Posterior cingulate gyrus (tissue), 11 donors: ENCODE data around the gene SWI5.

ENCODE experiments used
- DNase-seq, 10 donors: peaks; one replicate each; pipeline versions ENCODE4 v3.0.0 to v3.0.0-alpha.2; 2020 to 2021; ENCODE audit warnings: mixed read lengths in 3 of 10
- intact Hi-C: fragments of 100-400 bp; cut with DNase I; formaldehyde crosslinking; loops from one replicate; pipeline ENCODE4 v1.15.1; 2023

SWI5 gene

DNA sequence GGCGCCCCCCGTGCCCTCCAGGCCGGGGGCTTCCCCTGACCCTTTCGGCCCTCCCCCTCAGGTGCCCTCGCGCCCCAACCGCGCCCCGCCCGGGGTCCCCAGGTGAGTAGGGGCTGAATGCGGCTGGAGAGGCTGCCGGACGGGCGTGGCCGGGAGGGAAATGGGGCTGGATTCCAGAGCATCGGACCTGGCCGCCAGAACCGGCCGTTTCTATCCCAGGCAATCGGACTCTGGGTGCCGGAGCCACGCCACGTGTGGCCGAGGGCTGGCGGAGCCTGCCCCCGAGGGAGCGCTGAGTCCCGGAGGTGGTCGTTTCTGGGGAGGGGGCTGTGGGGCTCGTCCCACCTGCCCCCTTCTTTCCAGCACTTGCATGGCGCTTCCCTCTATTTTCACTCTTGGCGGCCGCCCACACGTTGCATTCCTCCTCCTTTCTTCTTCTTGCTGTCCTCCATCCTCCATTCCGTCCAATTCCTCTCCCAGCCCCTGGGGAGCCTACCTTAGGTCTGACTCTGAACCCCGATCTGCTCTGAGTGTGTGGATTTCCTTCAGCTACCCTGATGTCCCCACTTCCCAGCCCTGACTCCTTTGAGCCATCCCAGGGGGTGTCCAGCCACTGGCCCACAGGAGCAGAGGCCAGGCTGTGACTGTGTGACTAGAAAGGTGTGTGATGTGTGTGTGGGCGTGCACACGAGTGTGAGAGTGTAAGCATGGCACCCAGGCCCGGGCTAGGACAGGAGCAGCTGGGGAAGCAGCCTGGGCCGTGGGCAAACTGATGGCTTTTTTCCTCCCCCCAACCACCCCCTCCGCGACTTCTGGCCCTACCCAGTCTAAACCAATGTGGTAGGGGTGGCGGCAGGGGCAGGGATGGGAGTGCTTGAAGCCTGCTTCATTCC, 25.0 kb upstream of the SWI5 start:
- intact Hi-C loops, result no loop called here
- DNase-seq, result no peak

DNA sequence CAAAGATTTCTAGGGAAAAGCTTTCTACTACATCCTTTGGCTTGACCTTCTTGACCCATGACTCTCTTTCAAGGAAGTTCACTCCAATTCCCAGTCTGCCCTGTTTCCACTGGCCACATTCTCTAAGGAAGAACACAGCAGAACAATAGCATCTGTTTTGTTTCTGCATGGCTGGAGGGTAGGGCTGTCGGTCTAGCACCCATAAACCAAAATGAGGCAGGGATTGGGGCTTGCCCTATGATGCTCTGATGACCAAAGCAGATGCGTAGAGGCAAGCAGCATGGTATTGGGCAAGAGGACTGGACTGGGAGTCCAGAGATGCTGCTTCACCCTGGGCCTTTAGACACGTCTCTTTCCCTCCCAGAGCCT, 24.4 kb upstream of the SWI5 start:
- intact Hi-C loops, result no loop called here
- DNase-seq, result no peak

DNA sequence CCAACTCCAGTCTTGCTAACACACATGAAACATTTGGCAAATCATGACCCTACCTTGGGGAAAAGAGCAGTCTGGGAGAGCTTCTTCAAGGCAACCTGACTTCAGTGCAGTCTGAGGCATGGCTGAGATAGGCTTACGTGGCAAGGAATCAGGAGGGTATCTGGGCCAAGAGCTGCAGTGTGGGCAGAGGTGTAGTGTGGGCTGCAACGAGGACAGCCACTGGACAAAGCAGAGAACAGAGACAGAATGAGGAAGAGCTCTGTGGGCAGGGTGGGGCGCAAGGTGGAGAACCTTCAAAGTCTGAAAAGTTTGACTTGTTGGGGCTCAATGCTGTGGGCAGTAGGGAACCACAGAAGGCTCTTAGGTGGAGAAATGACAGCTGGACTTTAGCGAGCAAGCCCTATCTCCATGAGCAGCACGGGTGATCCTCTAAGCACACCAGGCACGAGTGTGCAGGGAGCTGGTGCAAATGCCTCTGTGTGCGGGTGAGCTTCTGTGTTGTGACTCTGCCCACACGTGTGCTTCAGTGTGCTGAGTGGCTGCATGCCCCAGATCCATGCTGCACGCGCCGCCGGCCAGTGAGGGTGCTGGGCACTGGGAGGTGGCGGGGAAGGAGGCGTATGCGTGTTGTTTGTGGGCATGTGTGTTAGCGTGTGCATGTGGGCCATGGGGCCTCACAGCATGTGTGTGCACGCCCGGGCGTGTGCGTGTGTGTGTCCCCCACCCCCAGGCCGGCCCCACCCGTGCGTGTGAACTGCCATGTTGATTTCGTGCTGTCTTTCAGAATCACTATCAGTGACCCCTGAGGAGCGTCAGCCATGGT, 23.5 kb upstream of the SWI5 start:
- intact Hi-C loops, result no loop called here
- peak in 2 of 10 donors; percentile 87 to 89 for DNase-seq

DNA sequence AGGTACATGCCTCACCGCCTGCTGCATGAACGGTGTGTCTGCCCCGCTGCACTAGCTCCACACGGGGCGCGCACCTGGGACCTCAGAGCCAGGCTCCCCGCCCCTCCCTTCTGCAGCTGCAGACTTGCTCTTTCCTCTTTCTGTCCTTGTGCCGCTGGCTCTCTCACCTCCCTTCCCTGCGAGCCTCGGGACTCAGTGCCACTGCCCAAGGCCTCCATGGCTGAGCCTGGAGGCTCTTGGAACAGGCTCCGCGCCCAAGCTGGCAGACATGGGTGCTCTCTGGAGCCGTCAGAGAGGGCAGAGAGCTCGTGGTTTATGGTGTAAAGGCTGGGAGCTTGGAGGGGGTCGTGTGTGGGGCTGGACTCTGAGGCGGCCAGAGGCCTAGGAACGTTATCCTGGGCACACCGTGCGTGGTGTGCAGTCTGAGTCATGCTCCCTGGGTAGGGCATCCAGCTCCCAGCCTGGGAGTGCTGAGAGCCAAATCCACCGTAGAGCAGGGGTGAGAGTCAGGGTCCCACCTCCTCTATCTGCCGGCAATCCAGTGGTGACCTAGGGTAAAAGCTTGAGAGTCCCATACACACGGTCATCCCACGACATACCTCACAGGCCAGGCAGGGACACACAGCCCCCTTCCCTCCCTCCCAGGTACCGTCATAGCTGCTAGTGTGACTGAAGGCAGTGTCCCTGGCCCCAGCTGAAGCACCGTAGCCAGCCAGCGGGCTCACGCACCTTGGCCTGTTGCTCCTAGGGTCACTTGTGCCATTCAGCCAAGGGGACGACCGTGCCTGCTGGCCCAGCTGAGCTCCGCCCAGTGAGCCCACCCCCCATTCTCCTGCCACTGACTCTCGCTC, 22.7 kb upstream of the SWI5 start:
- peak in 2 of 10 donors; percentile 80 to 85 for DNase-seq
- intact Hi-C loops, result no loop called here

DNA sequence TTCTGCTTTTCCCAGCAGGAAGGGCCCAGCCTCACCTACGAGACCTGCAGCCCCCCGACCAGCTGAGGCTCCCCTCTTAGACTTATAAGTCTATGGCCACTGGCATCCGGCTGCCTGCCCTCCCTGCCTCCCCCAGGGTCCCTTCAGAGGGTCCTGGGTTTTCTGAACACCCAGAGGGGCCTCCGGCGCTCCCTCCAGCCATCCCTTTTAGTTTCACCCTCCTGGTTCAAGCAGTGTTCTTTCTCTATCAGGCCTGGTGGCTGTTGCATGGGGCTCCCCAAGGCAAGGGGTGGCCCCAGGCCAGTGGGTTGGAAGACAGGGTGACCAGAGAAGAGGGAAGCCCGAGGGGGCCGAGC, 22.1 kb upstream of the SWI5 start:
- intact Hi-C loops, result no loop called here
- no peak for DNase-seq

DNA sequence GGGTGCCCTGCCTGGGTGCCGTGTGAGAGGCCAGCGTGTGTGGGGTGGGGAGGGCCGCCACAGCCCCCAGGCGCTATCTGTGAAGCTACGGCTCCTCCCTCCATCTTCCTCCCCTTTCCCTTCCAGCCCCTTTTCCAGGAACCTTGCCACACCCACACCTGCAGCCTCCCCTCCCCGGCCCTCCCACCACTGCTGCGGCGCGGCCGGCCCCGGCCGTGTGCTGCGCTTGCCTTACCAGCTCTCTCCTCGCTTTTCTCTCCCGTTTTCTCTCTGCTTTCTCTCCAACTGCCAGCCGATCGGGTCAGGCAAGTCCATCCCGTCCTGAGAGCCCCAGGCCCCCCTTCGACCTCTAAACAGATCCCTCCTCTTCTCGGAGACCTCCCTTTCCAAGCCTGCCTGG, 21.7 kb upstream of the SWI5 start:
- intact Hi-C loops, result no loop called here
- peak in 1 of 10 donors; percentile 37 for DNase-seq

DNA sequence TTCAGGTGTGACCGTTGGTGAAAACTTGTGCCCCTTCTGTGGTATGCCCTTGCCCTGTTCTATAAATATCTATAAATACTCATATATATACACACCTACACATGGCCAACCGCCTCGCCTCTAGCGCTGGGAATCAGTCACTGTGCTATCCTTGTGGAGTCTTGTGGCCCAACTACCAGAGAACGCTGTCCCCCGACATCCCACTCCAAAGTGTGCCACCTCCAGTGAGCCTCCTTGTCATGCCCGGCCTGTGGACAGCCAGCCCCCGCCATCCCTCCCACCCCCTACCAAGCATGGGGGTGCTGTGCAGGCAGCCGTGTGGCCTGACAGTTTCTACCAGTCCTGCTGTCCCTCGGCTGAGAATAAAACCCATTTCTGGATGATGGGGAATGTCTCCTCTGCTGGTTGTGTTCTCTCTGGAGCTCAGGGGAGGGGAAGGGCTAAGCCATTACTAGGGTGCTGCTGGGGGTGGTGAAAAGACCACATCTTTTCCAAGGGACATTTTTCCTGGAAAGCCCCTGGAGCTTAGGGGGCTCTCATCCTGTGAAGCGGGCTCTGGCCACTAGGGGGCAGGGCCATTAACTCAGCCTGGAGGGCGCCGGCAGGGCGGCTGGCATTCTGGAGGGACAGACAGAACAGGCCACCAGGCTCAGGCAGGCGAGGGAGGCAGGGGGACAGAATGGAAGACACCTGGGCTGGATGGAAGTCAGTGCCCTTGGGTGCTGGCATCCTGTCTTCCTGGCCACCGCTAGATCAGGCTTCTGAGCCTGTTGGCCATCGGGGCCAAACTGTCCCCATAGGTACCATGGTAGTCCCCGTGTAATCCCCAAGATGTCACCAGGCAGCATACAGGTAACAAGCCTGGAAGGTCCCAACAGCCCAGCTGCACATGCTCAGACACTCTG, 21.0 kb upstream of the SWI5 start:
- peak in 8 of 10 donors; percentile 58 to 95 (median 70) for DNase-seq
- intact Hi-C loops, result no loop called here

DNA sequence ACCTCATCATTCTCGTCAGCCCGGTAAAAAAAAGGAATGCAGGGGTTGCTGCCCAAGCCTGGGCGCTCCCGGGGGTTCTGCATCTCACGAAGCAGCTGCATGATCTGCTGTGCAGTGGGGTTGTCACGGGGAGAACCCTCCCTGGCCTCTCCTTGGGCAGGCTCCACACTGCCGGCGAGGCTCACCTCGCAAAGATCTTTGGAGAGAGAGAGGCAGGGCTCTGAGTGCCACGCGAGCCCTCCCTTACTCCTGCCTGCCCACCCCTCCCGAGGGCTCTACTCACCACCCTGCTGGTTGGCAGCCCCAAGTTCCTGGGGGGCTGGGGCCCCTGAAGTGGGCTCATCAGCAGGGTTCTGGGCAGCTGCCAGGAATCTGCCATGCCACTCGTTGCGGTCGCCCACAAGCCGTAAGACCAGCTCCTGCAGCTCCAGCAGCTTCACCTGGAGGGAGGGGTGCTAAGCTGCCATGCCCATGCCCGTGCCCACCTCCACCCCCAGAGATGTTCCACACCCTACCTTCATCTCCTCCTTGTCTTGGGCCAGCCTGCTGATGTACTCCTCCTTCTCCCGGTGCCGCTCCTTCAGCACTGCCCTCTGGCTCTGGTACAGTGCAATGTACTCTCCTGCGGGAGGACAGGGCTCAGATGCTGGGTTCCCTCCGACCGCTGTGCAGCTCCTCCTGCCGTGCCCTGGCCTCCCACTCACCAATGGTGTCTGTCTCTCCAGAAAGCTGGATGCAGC, 18.8 kb upstream of the SWI5 start:
- intact Hi-C loops, result no loop called here
- DNase-seq, result peak in 1 of 10 donors; percentile 80

DNA sequence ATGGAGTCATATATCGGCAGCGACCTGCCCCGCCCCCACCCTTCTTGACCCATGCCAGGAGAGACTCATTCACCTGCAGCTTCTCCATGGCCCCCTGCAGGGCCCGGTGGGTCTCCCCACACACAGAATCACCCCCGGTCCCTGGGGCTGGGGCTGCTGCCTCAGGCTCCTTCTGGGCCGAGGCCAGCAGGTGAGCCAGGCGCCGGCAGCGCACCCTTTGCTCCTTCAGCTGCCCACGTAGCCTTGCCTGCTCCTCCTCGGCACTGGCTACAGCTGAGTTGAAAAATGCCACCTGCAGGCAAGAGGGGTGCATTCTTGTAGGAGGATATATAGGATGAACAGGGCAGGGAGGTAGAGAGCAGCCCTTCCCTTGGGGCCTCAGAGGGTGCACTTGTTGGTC, 18.2 kb upstream of the SWI5 start:
- intact Hi-C loops, result no loop called here
- DNase-seq, result peak in 1 of 10 donors; percentile 72

DNA sequence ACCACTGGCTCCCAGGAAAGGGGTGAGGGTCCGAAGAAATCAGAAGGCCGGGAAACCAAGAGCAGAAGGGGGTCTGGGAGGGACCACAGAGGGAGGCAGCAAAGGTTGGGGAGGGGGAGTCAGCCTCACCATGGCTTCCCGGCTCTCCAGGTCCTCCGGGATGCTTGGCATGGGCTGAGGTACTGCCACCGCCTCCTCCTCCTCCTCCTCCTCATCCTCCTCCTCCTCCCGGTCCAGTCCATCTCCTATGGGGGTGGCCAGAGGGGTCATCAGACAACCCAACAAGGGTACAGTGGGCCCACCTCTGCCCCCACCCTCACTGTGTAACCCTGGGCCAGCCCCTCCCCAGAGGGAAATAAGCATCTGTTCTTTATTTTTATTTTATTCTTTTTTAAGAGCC, 17.8 kb upstream of the SWI5 start:
- intact Hi-C loops, result no loop called here
- DNase-seq, result no peak

DNA sequence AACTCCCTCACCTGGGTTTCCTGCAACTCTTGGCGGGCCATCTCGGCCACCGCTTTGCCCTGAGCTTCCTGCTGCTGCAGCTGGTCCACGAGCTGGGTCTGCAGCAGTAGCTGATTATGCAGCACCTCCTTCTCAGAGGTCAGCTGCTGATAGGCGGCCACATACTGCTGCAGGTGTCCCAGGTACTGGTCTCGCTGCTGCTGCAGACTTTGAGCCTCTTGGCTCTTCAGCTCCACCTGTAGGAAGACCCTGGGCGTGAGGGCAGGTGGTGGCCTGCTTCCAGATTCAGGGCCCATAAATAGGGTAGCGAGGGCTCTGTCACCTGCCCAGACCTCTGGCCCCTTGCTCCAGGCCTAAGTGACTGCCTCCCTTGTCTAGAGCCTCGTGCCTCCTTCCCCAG, 16.9 kb upstream of the SWI5 start:
- intact Hi-C loops, result no loop called here
- DNase-seq, result no peak

DNA sequence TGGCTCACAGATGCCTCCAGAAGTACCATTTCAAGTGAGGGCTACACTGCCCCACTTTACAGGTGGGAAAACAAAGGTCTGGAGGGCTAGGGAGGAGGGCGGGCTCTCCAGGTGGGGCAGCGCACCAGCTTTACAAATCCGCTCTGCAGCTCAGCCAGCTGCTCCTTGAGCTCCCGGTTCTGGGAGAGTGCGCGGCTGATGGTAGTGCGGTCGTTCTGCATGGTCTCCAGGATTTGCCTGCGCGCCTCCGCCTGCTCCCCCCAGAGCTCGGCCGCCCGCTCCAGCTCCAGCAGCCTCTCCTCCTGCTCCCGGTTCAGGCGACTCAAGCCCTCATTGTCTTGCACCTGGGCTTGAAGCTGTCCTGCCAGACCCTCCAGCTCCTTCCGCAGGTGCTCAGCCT, 15.7 kb upstream of the SWI5 start:
- intact Hi-C loops, result no loop called here
- peak in 1 of 10 donors; percentile 41 for DNase-seq

DNA sequence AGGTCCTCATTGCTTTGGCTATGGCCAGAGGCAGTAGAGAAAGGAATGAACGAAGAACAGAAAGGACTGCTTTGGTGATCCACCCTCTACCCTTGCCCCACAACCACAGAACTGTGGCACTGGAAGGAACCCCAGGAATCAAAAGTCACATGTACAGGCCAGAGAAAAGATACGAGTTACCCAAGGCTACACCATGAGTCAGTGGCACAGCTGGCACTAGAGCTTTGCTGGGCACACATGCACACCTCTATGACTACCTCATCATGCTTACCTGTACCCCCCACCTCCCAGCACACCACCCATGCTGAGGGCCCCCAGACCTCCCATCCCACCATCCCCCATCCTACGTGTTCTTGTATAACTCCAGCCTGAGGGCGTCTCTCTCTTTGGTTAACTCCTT, 13.4 kb upstream of the SWI5 start:
- DNase-seq, result no peak
- intact Hi-C loops, result no loop called here

DNA sequence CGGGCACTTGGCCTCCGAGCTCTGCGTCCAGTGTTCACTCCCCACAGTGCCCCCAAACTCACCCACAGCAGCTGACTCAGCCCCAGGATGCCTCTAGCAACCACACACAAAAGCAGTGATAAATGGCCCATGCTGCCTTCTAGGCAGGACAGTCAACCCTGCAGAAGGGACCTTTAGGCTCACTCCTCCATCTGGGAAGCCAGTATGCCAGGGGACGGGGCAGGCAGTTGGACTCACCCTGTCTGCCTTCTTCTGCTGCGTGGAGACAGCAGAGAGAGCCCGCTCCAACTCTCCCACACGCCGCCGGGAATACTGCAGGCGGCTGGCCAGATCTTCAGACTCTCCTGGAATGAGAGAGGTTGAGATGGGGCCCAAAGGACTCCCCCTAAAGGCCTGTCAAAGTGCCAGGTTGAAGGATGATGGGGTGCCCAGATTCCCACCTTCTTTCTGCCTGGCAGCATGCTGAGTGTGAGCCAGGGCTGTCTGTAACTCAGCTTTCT, 10.7 kb upstream of the SWI5 start:
- peak in 2 of 10 donors; percentile 79 to 88 for DNase-seq
- intact Hi-C loops, result no loop called here

DNA sequence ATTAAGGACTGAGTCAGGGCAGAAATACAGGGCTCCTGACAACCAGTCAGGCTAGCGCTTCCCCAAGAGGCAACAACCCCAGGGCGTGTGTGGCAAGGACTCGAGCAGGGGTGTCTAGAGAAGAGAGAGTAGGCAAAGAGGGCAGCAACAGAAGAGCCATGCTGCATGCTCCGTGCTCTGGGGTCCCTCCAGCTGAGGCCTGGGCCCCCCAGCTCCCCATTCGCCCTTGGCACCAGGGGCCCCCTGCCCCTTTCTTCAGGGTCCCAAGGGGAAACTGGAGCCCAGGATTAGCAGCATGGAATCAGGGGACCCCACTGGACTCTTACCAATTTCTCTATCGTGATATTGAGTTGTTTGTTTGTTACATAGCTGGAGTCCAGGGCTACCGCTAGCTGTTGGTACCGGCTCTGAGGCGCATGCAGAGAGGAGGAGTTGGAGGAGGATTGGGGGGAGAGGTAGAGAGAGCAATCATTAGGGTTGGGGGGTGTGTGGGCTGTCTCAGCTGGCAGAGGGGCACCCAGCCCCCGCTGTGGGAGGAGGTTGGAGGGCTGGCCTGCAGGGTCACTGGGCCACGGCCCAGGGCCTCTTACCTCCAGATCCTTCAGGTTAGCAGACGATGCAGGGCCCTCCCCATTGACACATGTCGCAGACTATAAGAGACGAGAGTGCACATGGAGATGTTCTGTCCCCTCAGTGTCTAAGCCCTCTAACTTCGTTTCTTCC, 9.0 kb upstream of the SWI5 start:
- intact Hi-C loops, result no loop called here
- peak in 2 of 10 donors; percentile 34 to 76 for DNase-seq

DNA sequence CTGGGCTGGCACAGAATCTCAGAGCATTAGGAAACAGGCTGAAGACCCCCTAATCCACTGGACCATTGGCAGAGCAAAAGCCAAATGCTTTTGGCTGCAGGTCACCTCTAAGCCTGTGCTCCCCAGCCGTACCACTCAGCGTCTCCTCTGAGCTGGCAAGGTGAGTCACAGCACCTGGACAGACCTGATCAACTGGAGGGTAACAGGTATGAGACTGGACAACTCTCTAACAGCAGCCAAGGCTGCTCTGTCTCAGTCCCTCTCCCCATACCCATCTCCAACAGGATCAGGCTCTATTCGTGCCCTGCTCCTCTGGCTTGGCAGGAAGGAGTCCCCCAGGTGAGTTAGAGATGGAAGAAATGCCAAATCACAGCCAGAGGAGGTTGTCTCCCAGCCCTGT, 5.0 kb upstream of the SWI5 start:
- intact Hi-C loops, result no loop called here
- peak in 1 of 10 donors; percentile 50 for DNase-seq

DNA sequence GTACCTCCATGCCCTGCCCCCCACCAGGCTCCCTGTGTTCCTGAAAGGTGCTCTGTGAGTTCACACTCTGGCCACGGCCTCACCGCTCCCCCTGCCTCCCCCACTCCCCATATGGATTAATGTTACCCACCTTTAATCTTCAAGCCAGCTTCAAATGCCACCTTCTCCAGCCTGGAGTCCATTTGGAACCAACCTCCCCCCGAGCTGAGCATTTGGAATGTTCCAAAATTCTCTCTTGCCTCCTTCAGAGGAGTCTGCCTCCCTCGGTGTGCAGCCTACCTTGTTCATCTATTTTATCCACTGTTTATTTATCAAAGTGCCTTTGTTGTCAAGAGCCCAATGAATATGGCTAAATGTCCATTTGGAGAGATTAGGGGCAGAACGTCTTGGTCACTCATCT, 4.6 kb upstream of the SWI5 start:
- intact Hi-C loops, result no loop called here
- DNase-seq, result peak in 1 of 10 donors; percentile 47

DNA sequence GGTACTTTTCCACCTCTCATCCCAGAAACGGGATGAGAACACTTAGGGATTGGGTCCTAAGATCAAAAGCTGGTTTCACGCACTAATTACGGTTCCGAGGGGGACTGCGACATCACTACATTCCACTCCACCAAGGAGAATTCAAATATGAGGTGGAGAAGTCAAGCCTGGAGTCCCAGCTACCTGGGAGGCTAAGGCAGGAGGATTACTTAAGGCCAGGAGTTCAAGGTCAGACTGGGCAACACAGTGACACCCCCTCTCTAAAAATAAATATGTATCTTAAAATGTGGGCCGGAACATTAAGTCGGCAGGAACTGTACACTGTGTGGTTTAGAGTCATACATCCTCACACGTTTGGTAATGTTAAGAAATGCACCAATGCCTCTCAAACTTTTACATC, 1.8 kb upstream of the SWI5 start:
- intact Hi-C loops, result no loop called here
- DNase-seq, result no peak
